Activated naive CD4-positive, alpha-beta T cell treated with anti-CD3 and anti-CD28 coated beads, Interleukin-2, amount 10 ng/mL, durations not matched to agents 7 days and 5 days (primary cell): Measurements from ENCODE around the gene PUS1.
A peak's percentile ranks its signal among the peaks of the same experiment; 100 is the strongest.
"Not testable (repeated sequence)": the region's sequence is repeated elsewhere in the genome, so short reads cannot be mapped to it uniquely, and the experiment has no call there.

Experiments
- CTCF ChIA-PET: fragments of 350-600 bp; sonication (Branson Sonifier 250); formaldehyde crosslinking; loops from one replicate; lab custom pipeline; 2021; ENCODE audit warnings: antibody characterized with exemption; lab: Charles Lee
- DNase-seq: peaks from one replicate; pipeline ENCODE4 v3.0.0-alpha.2; 2020
- H3K27ac Mint-ChIP-seq: one replicate; pipeline ENCODE4 v1.8.0; 2021; ENCODE audit warnings: mild to moderate bottlenecking, moderate library complexity, mixed read lengths
- H3K27me3 Mint-ChIP-seq: one replicate; pipeline ENCODE4 v1.8.0; 2021; ENCODE audit warnings: mild to moderate bottlenecking, mixed read lengths
- H3K36me3 Mint-ChIP-seq: one replicate; pipeline ENCODE4 v1.8.0; 2021; ENCODE audit warnings: mixed read lengths
- H3K4me1 Mint-ChIP-seq: one replicate; pipeline ENCODE4 v1.8.0; 2021; ENCODE audit warnings: mixed read lengths
- H3K4me3 Mint-ChIP-seq: one replicate; pipeline ENCODE4 v1.8.0; 2021; ENCODE audit warnings: mild to moderate bottlenecking, moderate library complexity, mixed read lengths
- H3K9me3 Mint-ChIP-seq: one replicate; pipeline ENCODE4 v1.8.0; 2021; ENCODE audit warnings: mixed read lengths

The PUS1 gene

GRCh38 chr12:131928711-131929580, at the start of gene PUS1:
PUS1 (plus strand) TSS chr12:131929276; CDS start chr12:131929723, 447 bp downstream.
- Mint-ChIP-seq H3K4me3 (peak within 1 kb of the TSS; percentile 96), H3K36me3 (peaks cover 23% of the 10 kb centered on the region), H3K9me3 (no peaks in the 10 kb centered on the region), H3K27me3 (peaks cover 7% of the 10 kb centered on the region), H3K27ac (peak within 1 kb of the TSS; percentile 95), H3K4me1 (peaks cover 35% of the 10 kb centered on the region)
- peak; percentile 95 for DNase-seq
- CTCF ChIA-PET = interaction anchor here (1.0 to 1.2 kb wide), 2 partner anchors 21 to 48 kb away, joined by 3 to 4 read pairs; partner anchors contain the start of gene EP400

DNA sequence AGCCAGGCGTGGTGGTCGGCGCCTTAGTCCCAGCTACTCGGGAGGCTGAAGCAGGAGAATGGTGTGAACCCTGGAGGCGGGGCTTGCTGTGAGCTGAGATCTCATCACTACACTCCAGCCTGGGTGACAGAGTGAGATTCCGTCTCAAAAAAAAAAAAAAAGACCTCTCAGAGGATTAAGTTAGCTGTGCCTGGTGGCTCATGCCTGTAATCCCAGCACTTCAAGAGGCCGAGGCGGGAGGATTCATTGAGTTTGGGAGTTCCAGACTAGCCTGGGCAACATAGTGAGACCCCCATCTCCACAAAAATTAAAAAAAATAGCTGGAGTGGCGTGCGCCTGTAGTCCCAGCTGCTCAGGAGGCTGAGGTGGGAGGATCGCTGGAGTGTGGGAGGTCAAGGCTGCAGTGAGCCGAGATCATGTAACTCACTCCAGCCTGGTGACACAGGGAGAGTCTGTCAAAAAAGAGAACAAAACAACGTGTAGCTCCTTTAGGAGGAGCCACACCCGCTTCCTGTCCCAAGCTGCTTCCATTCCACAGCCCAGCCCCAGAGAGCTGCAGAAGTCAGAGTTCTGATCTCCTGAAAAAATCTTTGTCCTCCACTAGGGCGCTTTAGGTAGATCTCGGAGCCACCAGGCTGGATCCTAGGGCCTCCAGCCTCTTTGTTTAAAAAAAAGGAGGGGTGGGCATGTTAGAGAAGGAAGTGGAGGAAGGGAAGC, 46.1 kb upstream of the PUS1 start:
- DNase-seq = no peak
- CTCF ChIA-PET = no interaction called here
- peaks cover 10% of the 10 kb centered on the region for H3K27me3 Mint-ChIP-seq
- peaks cover 6% of the 10 kb centered on the region for H3K9me3 Mint-ChIP-seq
- H3K4me3 Mint-ChIP-seq = no peak overlapping the region
- H3K27ac Mint-ChIP-seq = no peak overlapping the region
- no peaks in the 10 kb centered on the region for H3K36me3 Mint-ChIP-seq
- peaks cover 11% of the 10 kb centered on the region for H3K4me1 Mint-ChIP-seq

DNA sequence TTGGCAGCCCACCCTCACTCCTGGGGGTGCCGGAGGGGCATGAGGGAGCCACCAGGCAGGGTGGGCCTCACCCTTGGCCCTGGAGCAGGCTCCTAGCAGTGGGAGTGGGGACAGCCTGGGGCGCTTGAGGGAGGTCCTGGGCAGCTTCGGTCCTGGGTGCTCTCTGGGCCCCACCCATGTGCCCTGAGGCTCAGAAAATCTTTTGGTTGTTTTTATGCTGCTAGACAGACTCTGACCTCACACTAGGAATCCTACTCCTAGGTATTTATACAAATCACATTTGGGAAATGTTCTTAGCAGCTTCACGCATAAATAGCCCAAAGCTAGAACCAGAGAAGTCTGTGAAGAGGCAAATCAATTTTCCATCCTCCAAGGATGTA, 45.6 kb upstream of the PUS1 start:
- Mint-ChIP-seq H3K4me1 (peaks cover 11% of the 10 kb centered on the region), H3K4me3 (no peak overlapping the region), H3K27me3 (peaks cover 13% of the 10 kb centered on the region), H3K36me3 (no peaks in the 10 kb centered on the region), H3K27ac (no peak overlapping the region), H3K9me3 (peaks cover 6% of the 10 kb centered on the region)
- DNase-seq = no peak
- CTCF ChIA-PET = no interaction called here

GRCh38 chr12:131885076-131885475, 44.0 kb upstream of the PUS1 start:
- DNase-seq, CTCF ChIA-PET, H3K9me3 Mint-ChIP-seq, H3K36me3 Mint-ChIP-seq, H3K4me3 Mint-ChIP-seq, H3K27ac Mint-ChIP-seq: not testable (repeated sequence)
- H3K4me1 Mint-ChIP-seq = peaks cover 11% of the 10 kb centered on the region
- peaks cover 25% of the 10 kb centered on the region for H3K27me3 Mint-ChIP-seq

- Mint-ChIP-seq H3K27ac (no peak overlapping the region), H3K27me3 (peaks cover 21% of the 10 kb centered on the region), H3K4me3 (no peak overlapping the region), H3K4me1 (peaks cover 11% of the 10 kb centered on the region), H3K36me3 (no peaks in the 10 kb centered on the region), H3K9me3 (peaks cover 6% of the 10 kb centered on the region)
- DNase-seq = no peak
- CTCF ChIA-PET = no interaction called here
Measured at GRCh38 chr12:131885543-131886057, 43.5 kb upstream of the PUS1 start.

DNA sequence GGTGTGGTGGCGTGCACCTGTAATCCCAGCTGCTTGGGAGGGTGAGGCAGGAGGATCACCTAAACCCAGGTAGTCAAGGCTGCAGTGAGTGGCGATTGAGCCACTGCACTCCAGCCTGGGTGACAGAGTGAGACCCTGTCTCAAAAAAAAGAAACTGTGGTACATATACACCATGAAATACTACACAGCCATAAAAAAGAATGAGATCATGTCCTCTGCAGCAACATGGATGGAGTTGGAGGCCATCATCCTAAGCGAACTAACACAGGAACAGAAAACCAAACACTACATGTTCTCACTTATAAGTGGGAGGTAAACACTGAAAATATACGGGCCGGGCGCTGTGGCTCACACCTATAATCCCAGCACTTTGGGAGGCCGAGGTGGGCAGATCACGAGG, 37.4 kb upstream of the PUS1 start:
- H3K9me3 Mint-ChIP-seq, DNase-seq, H3K4me3 Mint-ChIP-seq, H3K4me1 Mint-ChIP-seq, CTCF ChIA-PET, H3K27ac Mint-ChIP-seq, H3K36me3 Mint-ChIP-seq: not testable (repeated sequence)
- H3K27me3 Mint-ChIP-seq = peaks cover 15% of the 10 kb centered on the region

- DNase-seq = no peak
- peaks cover 15% of the 10 kb centered on the region for H3K27me3 Mint-ChIP-seq
- peaks cover 2% of the 10 kb centered on the region for H3K36me3 Mint-ChIP-seq
- H3K9me3 Mint-ChIP-seq = no peaks in the 10 kb centered on the region
- H3K27ac Mint-ChIP-seq = peak overlapping the region; percentile 46
- H3K4me3 Mint-ChIP-seq = peak overlapping the region; percentile 45
- peaks cover 18% of the 10 kb centered on the region for H3K4me1 Mint-ChIP-seq
- CTCF ChIA-PET = no interaction called here
Measured at GRCh38 chr12:131892711-131893604, 36.1 kb upstream of the PUS1 start.

GRCh38 chr12:131893605-131894312, 35.3 kb upstream of the PUS1 start:
- H3K4me3 Mint-ChIP-seq = peak overlapping the region; percentile 71
- peaks cover 10% of the 10 kb centered on the region for H3K27me3 Mint-ChIP-seq
- H3K9me3 Mint-ChIP-seq = no peaks in the 10 kb centered on the region
- H3K4me1 Mint-ChIP-seq = peaks cover 20% of the 10 kb centered on the region
- H3K36me3 Mint-ChIP-seq = peaks cover 2% of the 10 kb centered on the region
- H3K27ac Mint-ChIP-seq = peak overlapping the region; percentile 46
- DNase-seq = no peak
- CTCF ChIA-PET = no interaction called here

DNA sequence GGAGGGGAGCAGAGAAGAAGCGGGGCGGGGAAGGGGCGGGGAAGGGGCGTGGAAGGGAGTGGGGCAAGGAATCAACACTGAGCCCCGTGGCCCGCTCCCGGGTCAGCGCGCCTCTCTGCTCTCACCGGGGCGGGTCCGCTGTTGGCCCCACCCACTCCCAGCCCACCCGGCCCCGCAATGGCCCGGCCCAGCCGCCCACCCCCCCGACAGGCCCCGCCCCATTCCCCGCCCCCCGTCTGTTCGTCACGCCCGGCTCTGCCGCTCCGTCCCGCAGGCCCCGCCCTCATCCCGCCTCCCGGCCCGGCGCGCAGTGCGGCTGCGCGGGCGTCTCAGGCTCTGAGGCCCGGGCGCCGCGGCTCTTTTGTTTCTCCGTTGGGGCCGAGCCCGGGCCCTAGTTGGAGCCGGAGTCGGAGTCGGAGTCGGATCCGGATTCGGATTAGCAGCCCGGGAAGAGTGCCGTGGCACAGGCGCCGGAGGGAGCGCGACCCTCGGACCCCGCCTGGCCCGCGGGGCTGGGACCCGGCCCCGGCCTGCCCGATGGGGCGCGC, 34.7 kb upstream of the PUS1 start, which contains the start of gene ULK1:
ULK1 (plus strand) TSS at position 310 of the 548 bp plus-strand sequence. CDS start 380 bp downstream, outside the sequence.
- Mint-ChIP-seq H3K27me3 (peaks cover 4% of the 10 kb centered on the region), H3K36me3 (peaks cover 2% of the 10 kb centered on the region), H3K4me3 (peak within 1 kb of the TSS; percentile 85), H3K9me3 (no peaks in the 10 kb centered on the region), H3K4me1 (peaks cover 20% of the 10 kb centered on the region), H3K27ac (peak within 1 kb of the TSS; percentile 86)
- CTCF ChIA-PET = no interaction called here
- DNase-seq = peak; percentile 93

GRCh38 chr12:131894981-131895639, 34.0 kb upstream of the PUS1 start:
- Mint-ChIP-seq H3K9me3 (no peaks in the 10 kb centered on the region), H3K4me1 (peaks cover 21% of the 10 kb centered on the region), H3K27me3 (no peaks in the 10 kb centered on the region), H3K4me3 (peak overlapping the region; percentile 85), H3K27ac (peak overlapping the region; percentile 86), H3K36me3 (peaks cover 2% of the 10 kb centered on the region)
- CTCF ChIA-PET = no interaction called here
- DNase-seq = peak; percentile 30

DNA sequence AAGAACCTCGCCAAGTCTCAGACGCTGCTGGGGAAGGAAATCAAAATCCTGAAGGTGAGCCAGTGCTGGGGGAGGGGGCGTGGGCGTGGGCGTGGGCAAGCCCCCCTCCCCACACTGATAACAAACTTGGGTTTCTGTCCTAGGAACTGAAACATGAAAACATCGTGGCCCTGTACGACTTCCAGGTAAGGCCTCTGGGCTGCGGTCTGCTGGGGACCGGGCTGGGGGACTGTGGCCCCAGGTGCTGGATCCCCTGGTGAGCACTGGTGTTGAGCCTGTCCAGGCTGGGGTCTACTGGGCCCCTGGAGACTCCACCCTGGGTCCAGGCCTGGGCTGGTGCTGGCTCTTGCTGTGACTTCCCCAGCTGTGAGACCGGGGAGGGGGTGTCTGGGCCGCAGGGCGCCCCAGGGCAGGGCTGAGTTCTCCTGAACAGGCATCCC, 33.4 kb upstream of the PUS1 start:
- Mint-ChIP-seq H3K27me3 (no peaks in the 10 kb centered on the region), H3K4me3 (peak overlapping the region; percentile 85), H3K36me3 (peaks cover 2% of the 10 kb centered on the region), H3K9me3 (no peaks in the 10 kb centered on the region), H3K4me1 (peaks cover 23% of the 10 kb centered on the region), H3K27ac (peak overlapping the region; percentile 86)
- CTCF ChIA-PET = no interaction called here
- DNase-seq = peak; percentile 51

- peak overlapping the region; percentile 85 for H3K4me3 Mint-ChIP-seq
- peak; percentile 79 for DNase-seq
- no peaks in the 10 kb centered on the region for H3K9me3 Mint-ChIP-seq
- H3K4me1 Mint-ChIP-seq = peaks cover 23% of the 10 kb centered on the region
- no peaks in the 10 kb centered on the region for H3K27me3 Mint-ChIP-seq
- H3K36me3 Mint-ChIP-seq = peaks cover 2% of the 10 kb centered on the region
- CTCF ChIA-PET = no interaction called here
- H3K27ac Mint-ChIP-seq = peak overlapping the region; percentile 86
Measured at GRCh38 chr12:131896080-131896810, 32.8 kb upstream of the PUS1 start.
